Stimulated activated CD4-positive, alpha-beta T cell treated with anti-CD3 and anti-CD28 coated beads, TNF-alpha, amount 100 ng/mL, for 48 hours (primary cell): ENCODE results near the gene CRYZL1.

Source experiments
- DNase-seq, 3 donors: peaks; one replicate each; pipeline ENCODE4 v3.0.0-alpha.2; 2020; ENCODE audit warnings: low read depth in 3 of 3

Gene CRYZL1

DNA sequence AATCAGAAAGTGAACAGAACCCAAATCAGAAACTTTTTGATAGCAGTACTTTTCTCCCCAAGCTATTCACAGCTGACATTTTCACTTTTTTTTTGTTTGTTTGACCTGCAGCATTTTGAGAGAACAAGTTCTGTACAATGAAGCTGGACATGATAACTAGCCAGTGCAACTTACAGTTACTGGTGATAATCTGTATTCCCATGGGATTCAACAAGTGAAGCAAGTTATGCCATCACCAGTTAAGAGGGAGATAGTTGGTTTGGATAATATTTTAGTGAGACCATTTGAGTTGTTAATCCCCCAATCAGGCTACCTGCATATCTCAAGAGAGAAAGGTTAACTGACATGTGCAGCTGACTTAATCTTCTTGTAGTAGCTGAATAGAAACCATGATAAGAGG lies 80.6 kb downstream of the CRYZL1 start:
- DNase-seq: no peak

GRCh38 chr21:33559813-33560212 lies 81.7 kb downstream of the CRYZL1 start:
- DNase-seq: no peak

DNA sequence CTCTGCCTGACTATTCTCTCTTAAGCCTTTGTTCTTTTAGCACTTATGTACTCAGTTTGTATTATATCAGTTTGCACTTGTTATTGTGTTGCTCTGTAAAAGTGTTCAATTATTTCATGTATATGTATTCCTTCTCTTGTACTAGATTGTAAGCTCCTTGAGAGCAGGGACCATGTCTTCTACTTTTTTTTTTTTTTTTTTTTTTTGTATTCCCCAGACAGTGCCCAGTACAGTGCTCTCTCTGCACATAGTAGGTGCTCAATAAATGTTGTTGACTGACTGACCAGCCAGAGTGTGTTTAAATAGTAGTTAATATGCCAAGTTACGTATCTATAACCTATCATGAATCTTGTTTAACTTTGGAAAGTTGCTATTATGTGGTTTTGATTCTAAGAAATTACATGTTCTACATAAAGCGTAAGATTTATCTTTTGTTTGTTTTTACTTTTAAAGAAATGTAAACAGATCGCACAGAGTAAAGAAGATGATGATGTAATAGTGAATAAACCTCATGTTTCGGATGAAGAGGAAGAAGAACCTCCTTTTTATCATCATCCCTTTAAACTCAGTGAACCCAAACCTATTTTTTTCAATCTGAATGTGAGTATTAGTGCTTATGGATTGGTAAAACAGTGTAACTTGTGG lies 82.6 kb downstream of the CRYZL1 start:
- DNase-seq: no peak

DNA sequence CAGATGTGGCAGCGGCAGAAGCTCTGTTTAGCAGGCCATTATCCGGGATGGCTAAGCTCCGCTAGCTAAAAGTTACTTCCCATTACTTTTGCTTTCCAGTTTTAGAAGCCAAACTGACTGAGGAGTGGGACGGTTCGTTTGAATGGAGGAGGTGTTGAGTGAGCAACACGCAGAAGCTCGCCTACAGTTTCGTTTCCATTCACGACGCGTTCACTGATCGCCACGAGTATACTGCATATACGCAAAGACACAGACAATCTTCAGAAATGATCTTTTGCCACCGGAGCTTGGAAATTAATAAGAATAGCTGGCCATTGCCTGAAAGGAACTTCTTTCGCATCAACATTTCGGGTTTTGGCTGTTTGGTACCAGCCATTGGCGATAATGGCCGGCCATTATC lies 84.1 kb downstream of the CRYZL1 start:
- no peak for DNase-seq

- no peak for DNase-seq
These were observed 86.6 kb downstream of the CRYZL1 start for GRCh38 chr21:33554982-33555344.

DNA sequence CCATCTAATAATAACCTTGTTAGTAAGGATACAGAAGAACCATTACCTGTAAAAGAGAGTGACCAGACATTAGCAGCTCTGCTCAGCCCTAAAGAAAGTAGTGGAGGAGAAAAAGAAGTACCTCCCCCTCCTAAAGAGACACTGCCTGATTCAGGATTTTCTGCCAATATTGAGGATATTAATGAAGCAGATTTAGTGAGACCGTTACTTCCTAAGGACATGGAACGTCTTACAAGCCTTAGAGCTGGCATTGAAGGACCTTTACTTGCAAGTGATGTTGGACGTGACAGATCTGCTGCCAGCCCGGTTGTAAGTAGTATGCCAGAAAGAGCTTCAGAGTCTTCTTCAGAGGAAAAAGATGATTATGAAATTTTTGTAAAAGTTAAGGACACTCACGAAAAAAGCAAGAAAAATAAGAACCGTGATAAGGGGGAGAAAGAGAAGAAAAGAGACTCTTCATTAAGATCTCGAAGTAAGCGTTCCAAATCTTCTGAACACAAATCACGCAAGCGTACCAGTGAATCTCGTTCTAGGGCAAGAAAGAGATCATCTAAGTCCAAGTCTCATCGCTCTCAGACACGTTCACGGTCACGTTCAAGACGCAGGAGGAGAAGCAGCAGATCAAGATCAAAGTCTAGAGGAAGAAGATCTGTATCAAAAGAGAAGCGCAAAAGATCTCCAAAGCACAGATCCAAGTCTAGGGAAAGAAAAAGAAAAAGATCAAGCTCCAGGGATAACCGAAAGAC lies 87.1 kb downstream of the CRYZL1 start:
- no peak for DNase-seq

- no peak for DNase-seq
These were observed 88.4 kb downstream of the CRYZL1 start for GRCh38 chr21:33552999-33553598.

GRCh38 chr21:33552093-33552998 lies 89.2 kb downstream of the CRYZL1 start:
- no peak for DNase-seq

DNA sequence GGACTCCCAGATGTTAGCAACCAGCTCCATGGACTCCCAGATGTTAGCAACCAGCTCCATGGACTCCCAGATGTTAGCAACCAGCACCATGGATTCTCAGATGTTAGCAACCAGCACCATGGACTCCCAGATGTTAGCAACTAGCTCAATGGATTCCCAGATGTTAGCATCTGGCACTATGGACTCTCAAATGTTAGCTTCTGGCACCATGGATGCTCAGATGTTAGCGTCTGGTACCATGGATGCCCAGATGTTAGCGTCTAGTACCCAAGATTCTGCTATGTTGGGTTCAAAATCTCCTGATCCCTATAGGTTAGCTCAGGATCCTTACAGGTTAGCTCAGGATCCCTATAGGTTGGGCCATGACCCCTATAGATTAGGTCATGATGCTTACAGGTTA lies 89.9 kb downstream of the CRYZL1 start:
- DNase-seq: no peak

- no peak for DNase-seq
These were observed 90.5 kb downstream of the CRYZL1 start for GRCh38 chr21:33550772-33551660.

DNA sequence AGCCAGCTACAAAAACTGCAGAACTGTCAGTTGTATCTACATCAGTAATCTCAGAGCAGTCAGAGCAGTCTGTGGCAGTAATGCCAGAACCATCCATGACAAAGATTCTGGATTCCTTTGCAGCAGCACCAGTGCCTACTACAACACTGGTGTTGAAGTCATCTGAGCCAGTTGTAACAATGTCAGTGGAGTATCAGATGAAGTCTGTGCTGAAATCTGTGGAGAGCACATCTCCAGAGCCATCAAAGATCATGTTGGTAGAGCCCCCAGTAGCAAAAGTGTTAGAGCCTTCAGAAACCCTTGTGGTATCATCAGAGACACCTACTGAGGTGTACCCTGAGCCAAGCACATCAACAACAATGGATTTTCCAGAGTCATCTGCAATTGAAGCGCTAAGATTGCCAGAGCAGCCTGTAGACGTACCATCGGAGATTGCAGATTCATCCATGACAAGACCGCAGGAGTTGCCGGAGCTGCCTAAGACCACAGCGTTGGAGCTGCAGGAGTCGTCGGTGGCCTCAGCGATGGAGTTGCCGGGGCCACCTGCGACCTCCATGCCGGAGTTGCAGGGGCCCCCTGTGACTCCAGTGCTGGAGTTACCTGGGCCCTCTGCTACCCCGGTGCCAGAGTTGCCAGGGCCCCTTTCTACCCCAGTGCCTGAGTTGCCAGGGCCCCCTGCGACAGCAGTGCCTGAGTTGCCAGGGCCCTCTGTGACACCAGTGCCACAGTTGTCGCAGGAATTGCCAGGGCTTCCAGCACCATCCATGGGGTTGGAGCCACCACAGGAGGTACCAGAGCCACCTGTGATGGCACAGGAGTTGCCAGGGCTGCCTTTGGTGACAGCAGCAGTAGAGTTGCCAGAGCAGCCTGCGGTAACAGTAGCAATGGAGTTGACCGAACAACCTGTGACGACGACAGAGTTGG lies 91.4 kb downstream of the CRYZL1 start:
- DNase-seq: no peak

DNA sequence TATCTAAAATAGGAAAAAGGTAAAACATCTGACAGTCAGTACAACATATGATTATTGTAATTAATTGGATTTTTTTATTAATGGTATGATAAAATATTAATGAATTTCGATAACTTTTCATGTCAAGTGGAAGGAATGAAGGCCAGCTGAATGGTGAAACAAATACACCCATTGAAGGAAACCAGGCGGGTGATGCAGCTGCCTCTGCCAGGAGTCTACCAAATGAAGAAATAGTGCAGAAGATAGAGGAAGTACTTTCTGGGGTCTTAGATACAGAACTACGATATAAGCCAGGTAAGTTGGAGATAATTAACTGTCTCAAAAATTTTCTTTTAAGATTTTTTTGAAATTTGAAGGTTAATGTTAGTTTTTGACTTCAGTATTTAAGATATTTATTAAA lies 95.5 kb downstream of the CRYZL1 start:
- DNase-seq: no peak

DNA sequence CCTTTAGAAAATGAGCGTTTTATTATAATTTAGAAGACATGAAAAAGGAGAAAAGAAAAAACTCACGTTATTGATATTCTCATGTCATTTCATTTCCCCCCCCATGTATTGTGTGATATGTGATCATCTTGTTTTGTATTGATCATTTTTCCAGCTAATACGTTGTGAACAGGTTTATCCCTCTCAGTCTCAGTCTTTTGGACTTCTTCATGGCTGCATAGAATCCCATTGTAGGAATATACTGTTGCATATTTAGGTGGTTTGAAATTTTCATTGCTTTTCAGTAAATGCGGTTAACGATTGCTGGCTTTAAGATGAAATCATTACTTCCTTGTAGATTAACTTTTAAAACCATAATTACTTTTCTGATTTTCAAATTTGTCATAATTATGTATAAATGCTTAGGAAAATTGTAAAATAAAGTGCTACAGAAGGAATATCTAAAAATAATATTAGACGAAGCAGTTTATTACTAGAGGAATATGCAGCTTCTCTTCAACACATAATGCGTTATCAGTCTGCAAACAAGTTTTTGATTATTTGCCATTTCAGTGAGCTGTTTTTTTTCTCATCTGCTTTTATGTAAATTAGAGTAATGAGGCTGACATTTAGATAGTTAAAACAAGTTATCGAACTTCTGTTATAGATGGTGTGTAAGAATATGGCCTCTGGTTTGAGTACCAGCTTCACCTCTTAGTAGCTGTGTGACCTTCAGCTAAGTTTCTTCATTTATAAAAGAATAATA lies 96.9 kb downstream of the CRYZL1 start:
- no peak for DNase-seq

DNA sequence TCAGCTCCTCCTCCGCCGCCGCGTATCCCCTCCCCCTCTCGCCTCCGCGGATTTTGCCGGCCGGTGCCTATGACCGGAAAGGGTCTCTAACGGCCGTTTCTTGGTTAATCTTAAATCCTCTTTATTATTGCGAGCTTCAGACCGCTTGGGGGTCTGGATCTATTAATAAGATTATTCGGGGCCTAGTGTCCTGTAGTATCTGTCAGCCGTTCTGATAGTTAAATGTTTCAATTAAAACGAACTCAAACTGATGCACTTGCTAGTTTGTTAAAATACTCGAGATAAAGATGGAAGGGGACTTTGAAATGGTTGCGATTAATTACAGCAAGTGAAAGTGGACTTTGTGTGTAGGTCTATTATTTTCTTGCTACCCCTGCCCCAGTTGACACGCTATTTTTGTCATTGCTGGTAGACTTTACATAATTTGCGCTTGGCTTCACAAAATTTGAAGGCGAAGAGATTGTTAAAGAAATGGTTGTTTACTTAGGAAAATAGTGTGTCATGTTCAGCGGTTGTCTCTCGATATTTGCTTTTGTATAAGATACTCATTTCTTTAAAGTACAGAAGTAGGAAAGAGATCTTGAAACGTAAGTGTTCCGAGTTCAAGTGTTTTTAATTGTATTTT lies 97.9 kb downstream of the CRYZL1 start:
- peak; percentile 59 to 73 (median 64) for DNase-seq

DNA sequence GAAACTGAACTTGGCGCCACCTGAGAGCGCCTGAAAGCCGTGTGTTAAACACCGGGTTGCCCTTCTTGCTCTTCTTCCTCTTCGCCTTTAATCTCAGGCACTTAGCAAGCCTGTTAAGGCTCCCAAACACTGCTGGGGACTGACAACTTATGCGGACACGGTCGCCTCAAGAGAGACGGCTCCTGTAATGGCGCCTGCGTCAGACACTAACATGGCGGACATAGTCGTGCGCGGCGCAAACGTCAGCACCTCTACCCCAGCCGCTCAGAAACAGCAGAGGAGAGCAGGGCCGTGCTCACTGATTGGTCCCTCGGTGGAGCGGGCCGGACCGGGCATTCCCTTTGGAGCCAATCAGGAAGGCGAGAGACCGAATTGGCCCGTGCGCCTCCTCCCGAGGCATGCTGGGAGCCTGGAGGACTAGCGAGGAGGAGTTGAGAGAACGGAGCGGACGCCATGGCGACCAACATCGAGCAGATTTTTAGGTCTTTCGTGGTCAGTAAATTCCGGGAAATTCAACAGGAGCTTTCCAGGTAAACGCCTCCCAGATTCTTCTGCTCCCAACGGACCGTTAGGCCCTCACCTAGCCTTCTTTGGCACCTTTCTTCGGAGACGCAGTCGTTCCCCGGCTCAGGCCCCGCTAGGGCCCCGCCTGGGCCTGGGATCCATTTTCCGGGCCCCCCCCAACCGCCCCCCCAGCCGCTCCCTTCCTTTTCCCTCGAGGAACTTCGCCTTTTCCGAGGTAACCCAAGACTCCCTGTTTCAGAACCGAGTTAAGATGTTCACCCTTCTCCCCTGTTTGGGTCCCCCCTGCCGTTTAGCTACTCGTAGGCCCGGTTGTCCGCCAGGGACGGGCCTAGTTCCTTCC lies 98.7 kb downstream of the CRYZL1 start, which contains the start of gene SON:
Gene SON, plus strand, starts transcription at position 399 of the 865 bp plus-strand sequence. Its CDS starts 55 bp downstream, at position 454.
- peak; percentile 90 to 99 (median 92) for DNase-seq

DNA sequence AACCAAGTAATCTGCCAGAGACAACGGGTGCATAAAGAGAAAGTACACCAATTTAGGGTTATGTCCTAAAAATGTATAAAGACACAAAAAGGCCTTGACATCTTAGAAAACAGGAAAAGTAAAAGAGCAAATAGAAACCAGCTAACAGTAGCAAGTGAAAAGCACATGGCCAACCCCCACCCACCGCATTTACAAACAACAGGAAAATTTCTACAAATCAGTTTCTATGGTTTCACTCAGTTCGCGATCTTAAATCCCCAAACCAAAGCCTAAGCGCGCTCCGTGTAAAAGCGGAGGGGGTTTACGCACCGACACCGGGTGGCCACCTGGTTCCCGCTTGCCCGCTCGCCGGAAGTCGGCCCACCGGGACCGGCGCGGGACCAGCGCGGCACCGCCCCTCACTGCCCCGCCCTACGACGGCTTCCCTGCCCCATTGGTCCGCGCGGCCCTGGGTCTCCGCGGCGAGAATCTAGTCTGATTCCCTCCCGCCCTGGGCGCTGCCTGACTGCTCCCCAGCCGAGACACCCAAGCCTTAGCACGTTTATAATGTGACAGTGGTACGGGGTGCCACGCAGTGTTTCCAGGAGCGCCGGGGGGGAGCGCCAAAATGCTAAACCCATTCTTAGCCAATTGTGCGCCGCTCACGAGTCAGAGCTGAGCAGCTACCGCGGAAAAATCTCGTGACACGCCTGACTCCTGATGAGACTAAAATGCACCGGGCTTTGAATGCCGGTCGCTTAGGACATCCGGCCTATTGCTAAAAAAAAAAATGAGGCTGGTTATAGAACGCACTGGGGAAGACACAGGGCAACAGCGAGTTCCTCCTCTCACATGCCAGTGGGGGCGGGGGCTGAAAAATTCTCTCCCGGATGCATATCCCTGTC lies 99.5 kb downstream of the CRYZL1 start, which contains the start of gene GART:
Gene GART, minus strand, starts transcription at position 362 of the 884 bp plus-strand sequence. CDS start 2,802 bp downstream, outside the sequence.
- DNase-seq: peak; percentile 74 to 82 (median 75)
